ENCODE results near the gene IGSF9B.

DNA sequence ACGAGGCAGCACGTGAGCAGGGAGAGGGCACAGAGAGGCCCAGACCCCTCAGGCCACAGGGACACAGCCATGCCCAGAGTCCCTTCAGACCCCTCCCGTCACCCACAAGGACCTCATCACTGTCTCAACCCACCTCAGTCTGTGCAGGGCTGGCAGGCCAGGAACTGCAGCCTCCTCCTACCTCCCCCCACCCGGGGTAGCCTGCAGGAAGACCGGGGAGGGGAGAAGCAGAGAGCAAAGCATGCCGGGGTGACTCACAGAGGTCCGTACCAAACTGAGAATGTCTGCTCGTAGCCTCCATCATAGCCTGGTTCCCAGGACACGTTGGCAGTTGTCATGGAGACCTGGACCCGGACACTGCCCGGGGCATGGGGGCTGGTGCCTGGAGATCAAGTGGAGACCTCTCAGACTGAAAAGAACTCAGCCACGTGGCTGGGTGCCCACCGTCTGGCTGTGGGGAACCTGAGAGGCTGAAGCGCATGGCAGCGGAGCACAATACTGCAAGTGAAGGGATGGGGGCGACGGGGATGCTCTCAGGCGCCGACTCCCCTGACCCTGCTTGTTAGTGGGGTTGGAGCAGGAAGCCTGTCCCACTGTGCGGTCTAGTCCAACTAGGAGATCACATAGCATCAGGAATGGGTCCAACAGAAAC is 27.2 kb downstream of the IGSF9B start:
- TF ChIP-seq BRCA1 (CRISPR knock-in tag; IDR thresholded peaks at IDR 0.05) (no peak), SP140L (CRISPR knock-in tag; IDR thresholded peaks at IDR 0.05; ENCODE audit: borderline replicate concordance) (no peak), RFX5 (IDR thresholded peaks at IDR 0.05; ENCODE audit: low read depth, low read length) (no peak), CHCHD3 (CRISPR knock-in tag; IDR thresholded peaks at IDR 0.05) (no peak)
- TF ChIP-seq, protein P1, sequence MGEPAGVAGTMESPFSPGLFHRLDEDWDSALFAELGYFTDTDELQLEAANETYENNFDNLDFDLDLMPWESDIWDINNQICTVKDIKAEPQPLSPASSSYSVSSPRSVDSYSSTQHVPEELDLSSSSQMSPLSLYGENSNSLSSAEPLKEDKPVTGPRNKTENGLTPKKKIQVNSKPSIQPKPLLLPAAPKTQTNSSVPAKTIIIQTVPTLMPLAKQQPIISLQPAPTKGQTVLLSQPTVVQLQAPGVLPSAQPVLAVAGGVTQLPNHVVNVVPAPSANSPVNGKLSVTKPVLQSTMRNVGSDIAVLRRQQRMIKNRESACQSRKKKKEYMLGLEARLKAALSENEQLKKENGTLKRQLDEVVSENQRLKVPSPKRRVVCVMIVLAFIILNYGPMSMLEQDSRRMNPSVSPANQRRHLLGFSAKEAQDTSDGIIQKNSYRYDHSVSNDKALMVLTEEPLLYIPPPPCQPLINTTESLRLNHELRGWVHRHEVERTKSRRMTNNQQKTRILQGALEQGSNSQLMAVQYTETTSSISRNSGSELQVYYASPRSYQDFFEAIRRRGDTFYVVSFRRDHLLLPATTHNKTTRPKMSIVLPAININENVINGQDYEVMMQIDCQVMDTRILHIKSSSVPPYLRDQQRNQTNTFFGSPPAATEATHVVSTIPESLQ (CRISPR knock-in tag; conservative IDR thresholded peaks at IDR 0.05): no peak
